ENCODE measurements around the gene NFATC1.

Gene NFATC1

GRCh38 chr18:79445696-79446561 lies 50.2 kb downstream of the NFATC1 start:
- DNase-seq, result no peak

DNA sequence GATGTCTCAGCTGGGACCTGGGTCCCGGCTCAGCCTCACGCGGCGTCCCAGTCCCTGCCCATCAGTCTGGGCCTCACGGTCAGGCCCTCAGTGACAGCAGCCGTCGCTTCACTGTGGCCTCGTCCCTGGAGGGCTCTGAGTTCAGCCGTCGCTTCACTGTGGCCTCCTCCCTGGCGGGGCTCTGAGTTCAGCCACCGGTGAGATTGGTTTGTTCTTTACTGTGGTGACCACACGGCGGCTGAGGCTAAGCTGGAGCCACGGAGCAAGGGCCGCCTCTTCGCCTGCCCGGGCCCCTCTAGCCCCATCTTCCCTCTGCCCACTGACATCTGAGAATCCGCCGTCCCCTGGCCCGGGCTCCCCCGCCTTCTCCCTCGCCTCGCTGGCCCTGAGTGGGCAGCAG lies 51.2 kb downstream of the NFATC1 start:
- DNase-seq, result no peak

DNA sequence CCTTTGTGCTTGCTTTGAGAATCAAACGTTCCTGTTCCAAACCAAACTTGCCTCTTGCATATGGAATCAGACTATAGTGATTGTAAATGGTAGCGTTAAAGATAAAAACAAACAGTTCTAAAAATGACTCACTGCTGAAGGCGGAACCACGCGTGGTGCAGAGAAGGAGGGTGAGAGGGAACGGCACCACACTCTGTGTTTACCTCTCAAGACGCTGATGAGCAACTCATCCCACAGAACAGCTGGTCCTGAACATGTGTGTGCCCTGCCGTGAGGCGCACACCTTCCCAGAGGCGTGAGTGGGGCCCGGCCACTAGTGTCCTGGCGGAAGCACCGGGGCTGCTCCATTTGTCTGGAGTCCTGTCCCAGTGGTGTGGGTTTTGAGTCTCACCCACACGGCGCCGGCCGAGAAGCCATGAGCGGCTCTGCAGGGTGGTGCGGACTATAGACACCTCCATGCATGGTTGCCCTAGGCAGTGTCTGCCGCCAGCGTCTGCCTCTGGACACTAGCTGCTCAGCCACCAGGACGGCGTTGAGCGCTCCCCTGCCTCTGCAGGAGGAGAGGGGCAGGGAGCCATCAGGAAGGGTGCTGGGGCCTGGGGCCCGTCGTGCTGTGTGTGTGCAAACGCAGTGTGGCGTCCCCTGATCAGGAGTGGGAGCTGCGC lies 52.1 kb downstream of the NFATC1 start:
- no peak for DNase-seq

DNA sequence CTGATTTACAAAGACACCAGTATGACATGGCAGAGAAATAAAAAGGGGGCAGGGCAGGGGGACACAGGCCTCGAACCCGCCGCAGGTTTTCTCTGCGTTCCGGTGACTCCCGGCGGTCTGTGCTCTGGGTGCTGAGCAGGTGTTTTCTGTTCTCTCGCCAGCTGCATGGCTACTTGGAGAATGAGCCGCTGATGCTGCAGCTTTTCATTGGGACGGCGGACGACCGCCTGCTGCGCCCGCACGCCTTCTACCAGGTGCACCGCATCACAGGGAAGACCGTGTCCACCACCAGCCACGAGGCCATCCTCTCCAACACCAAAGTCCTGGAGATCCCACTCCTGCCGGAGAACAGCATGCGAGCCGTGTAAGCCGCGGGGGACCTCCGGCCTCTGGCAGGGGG lies 52.9 kb downstream of the NFATC1 start:
- no peak for DNase-seq

GRCh38 chr18:79449551-79450288 lies 54.0 kb downstream of the NFATC1 start:
- DNase-seq, result no peak

- DNase-seq, result no peak
Observed at GRCh38 chr18:79450289-79451080, 54.8 kb downstream of the NFATC1 start.

GRCh38 chr18:79451237-79452125 lies 55.8 kb downstream of the NFATC1 start:
- DNase-seq, result no peak

DNA sequence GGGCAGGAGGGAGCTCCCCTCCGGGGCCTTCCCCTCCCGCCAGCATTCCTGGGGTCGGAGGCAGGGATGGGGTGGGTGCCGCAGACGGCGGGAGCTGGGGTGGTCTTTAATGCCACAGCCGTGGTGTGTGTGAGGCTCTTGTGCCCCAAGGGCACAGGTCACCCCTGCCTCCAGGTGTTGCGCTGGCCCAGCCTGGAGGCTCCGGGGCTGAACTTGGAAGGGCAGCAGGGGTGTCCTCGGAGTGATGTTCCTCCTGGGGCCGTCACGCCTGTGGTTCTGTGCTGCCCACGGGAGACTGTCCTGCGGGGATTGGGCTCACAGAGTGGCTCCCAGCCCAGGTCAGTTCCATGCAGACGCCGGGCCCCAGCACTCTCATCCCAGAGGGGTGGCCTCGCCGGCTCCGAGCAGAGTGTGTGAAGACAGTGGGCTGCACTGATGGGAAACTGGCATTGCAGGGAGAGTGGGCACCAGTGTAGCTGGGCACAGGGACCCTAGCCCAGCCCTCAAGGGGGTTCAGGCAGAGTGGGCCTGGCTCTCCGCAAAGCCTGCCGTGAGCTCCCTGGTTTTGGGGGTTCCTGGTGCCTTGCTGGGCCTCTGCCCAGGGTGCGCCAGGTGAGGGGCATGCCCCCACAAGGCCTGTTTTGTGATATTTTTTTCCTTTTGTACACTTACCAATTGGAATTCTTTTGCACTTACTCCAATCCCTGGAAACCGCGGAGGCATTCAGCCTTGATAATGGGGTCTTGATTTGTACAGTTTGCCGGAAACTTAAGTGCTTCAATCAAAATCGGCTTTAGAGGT lies 56.7 kb downstream of the NFATC1 start:
- no peak for DNase-seq

GRCh38 chr18:79452991-79453645 lies 57.4 kb downstream of the NFATC1 start:
- no peak for DNase-seq

DNA sequence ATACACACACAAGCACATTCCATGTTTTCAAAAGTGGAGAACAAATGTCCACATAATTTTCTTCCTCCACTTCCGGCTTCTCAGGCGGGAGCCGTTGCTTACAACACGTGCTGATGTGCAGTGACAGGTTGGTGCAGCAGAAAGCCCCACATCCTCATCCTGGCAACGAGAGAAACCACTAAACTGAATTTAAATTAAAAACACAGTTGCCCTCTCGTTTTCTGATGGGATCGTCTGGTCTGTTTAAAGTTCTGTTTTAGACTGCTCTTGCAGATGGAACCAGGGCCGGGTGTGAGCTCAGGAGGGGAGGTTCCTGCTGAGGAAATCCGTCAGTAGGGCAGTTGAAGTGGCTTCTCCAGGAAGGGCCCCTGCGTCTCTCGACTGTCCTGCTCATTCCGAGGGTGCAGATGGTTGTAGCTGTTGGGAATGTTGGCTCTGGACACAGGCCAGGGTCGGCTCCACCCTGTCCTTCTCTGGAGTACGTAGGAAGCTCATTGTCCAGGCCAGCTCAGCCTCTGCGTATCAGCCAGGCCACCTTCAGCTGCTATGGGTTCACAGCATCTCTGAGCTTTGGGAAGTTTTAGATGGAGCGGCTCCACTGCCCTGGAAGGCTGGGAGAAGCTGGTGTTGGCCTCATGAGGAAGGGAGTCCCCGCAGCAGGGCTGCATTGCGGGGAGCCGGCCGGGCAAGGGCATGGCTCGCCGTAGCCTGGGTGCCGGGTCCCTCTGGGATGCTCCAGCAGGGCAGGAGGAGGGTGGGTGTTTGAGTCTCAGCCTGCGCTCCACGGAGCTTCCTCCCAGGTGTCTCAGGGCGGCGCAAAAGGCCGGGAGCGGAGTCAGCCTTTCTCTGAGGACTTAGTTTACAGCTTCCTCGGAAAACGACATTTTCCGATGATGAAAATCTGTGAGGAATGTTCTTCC lies 58.3 kb downstream of the NFATC1 start:
- DNase-seq, result no peak

GRCh38 chr18:79455261-79455660 lies 59.5 kb downstream of the NFATC1 start:
- no peak for DNase-seq

DNA sequence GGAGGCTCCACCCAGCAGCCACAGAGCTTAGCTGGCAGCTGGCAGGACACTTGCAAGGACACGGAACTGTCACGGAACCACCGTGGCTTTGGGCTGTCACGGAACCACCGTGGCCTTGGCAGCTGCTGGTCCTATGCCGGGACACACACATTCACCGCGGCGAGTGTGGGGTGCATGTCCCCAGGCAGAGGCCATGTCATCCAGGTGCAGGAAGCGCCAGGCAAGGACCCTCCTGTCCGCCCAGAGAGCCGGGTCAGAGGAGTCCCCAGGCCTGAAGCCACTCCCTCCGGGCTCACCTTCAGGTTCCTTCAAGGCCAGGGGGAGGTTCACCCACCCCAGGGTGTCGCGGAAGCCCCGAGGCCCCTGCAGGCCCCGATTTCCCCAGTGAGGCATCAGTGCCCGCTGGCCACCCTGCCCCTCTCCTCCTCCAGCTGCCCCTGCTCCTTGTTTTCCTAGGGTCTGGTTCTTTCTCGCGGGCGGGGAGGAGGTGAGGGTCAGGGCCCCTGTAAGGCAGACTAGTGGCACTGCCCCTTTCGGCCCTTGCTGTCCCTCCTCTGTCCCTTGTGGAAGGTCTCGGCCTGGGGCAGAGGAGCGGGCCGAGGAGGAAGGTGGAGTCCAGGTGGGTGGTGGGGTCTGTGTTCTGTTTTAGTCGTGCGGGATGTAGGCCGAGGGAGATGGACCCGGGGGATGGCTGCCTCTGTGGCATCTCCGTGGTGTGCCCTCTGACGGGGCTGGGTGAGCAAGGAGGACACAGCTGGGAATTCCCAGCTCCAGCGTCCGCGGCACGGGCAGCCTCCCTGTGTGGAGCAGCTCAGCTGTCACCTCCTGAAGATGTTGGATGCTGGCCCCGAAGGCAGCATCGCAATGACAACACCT lies 60.6 kb downstream of the NFATC1 start:
- no peak for DNase-seq

DNA sequence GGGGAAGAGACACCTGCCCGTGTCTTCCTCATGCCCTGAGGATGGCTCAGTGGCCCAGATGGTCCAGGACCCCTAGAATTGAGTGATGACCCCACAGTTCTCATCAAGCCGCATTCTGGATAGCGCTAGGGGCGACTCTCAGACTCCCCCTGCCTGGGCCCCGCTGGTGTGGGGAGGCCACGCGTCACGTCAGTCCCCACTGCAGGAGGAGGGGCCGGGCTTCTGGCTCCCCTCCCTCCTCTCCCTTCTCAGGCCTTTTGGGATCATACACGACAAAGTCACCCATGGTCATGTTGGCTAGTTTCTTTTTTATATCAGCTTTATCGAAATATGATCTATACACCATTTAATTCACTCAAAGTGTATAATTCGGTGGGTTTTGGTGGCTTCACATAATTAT lies 61.5 kb downstream of the NFATC1 start:
- no peak for DNase-seq

DNA sequence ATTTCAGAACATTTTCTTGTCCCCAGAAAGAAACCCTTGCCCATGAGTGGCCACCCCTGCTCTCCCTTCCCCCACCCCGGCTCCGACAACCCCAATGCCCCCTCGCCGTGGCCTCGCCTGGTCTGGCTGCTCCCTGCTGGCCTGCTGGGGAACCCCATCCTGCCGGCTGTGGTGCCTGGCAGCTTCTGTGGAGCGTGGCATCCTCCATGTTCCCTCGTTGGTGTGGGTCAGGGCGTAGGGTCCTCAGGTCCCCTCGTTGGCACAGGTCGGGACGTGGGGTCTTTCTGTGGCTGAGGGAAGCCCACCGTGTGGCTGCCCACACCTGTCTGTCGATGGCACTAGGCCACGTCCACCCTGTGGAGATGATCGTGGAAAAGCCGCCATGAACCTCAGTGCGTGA lies 61.9 kb downstream of the NFATC1 start:
- no peak for DNase-seq

DNA sequence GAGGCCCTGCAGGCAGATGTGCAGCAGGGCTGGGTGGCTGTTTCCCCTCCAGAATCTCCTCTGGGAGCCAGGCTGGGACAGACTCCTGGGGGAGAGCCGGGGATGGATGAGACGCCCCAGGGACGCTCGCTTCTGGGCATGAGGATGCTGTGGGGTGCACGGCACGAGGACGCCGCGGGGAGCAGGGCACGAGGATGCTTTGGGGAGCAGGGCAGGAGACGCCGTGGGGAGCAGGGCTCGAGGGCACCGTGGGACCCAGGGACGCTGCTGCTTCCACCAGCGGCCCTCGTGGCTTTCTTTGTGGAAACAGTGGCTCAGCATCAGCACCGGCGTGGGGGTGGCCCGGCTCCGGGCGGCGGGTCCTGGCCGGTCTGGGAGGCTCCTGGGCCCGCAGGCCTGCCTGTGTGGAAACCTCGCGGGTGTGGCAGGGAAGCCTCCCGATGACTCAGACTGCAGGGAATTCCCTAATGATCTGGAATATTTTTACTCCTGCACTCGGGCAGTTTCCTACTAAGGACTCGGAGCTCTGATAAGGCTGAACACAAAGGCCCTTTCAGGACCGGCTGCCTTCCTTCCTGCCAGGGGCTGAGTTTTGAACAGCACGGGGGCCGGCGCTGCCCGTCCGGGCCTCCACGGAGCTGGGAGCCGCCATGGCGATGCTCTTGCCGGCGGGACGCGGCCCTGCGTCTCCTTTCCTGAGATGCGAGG lies 62.6 kb downstream of the NFATC1 start:
- no peak for DNase-seq

- no peak for DNase-seq
Observed at GRCh38 chr18:79458917-79459803, 63.4 kb downstream of the NFATC1 start.
